Measurements from ENCODE around the gene NPNT.

NPNT gene

GRCh38 chr4:105976915-105977314 lies 81.6 kb downstream of the NPNT start:
- H3K9ac ChIP-seq (ENCODE audit: low read length), result no peak overlapping the region
- H3K27ac ChIP-seq (ENCODE audit: low read length), result no peak overlapping the region
- peaks cover 16% of the 10 kb centered on the region for H3K4me1 ChIP-seq (ENCODE audit: control insufficient read depth, low read depth, low read length)
- no peak overlapping the region for H3K4me3 ChIP-seq (ENCODE audit: low read length)
- no peaks in the 10 kb centered on the region for H3K9me3 ChIP-seq (ENCODE audit: control insufficient read depth, low read depth, low read length)
- H3K36me3 ChIP-seq (ENCODE audit: control insufficient read depth, low read depth, low read length), result no peaks in the 10 kb centered on the region
- H3K27me3 ChIP-seq (ENCODE audit: control insufficient read depth, insufficient read depth, low read length), result no peaks in the 10 kb centered on the region

- H3K9me3 ChIP-seq (ENCODE audit: control insufficient read depth, low read depth, low read length), result no peaks in the 10 kb centered on the region
- H3K4me3 ChIP-seq (ENCODE audit: low read length), result no peak overlapping the region
- H3K4me1 ChIP-seq (ENCODE audit: control insufficient read depth, low read depth, low read length), result peaks cover 2% of the 10 kb centered on the region
- H3K36me3 ChIP-seq (ENCODE audit: control insufficient read depth, low read depth, low read length), result no peaks in the 10 kb centered on the region
- H3K27ac ChIP-seq (ENCODE audit: low read length), result no peak overlapping the region
- H3K9ac ChIP-seq (ENCODE audit: low read length), result no peak overlapping the region
- no peaks in the 10 kb centered on the region for H3K27me3 ChIP-seq (ENCODE audit: control insufficient read depth, insufficient read depth, low read length)
These were observed 83.5 kb downstream of the NPNT start for GRCh38 chr4:105978684-105979296.

GRCh38 chr4:105979506-105979905 lies 84.2 kb downstream of the NPNT start:
- Histone ChIP-seq H3K9ac (ENCODE audit: low read length) (no peak overlapping the region), H3K9me3 (ENCODE audit: control insufficient read depth, low read depth, low read length) (no peaks in the 10 kb centered on the region), H3K27ac (ENCODE audit: low read length) (no peak overlapping the region), H3K4me3 (ENCODE audit: low read length) (no peak overlapping the region), H3K36me3 (ENCODE audit: control insufficient read depth, low read depth, low read length) (no peaks in the 10 kb centered on the region), H3K4me1 (ENCODE audit: control insufficient read depth, low read depth, low read length) (no peaks in the 10 kb centered on the region), H3K27me3 (ENCODE audit: control insufficient read depth, insufficient read depth, low read length) (no peaks in the 10 kb centered on the region)

DNA sequence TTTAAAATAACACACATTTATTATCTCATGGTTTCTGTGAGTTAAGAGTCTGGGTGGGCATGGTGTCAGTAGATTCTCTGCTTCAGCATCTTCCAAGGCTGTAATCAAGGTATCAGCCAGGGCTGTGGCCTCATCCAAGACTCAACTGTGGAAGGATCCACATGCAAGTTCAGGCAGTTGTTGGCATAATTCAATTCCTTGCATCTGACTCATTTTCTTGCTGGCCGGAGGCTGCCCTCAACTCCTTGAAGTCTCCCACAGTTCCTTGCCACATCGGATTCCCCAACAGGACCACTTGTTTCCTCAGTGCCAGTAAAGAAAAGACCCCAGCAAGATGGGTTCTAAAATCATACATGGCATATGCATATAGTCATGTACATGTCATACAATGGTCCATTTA lies 93.4 kb downstream of the NPNT start:
- H3K9ac ChIP-seq (ENCODE audit: low read length), result no peak overlapping the region
- H3K27me3 ChIP-seq (ENCODE audit: control insufficient read depth, insufficient read depth, low read length), result no peaks in the 10 kb centered on the region
- no peak overlapping the region for H3K4me3 ChIP-seq (ENCODE audit: low read length)
- H3K4me1 ChIP-seq (ENCODE audit: control insufficient read depth, low read depth, low read length), result no peaks in the 10 kb centered on the region
- H3K36me3 ChIP-seq (ENCODE audit: control insufficient read depth, low read depth, low read length), result no peaks in the 10 kb centered on the region
- H3K27ac ChIP-seq (ENCODE audit: low read length), result no peak overlapping the region
- H3K9me3 ChIP-seq (ENCODE audit: control insufficient read depth, low read depth, low read length), result no peaks in the 10 kb centered on the region

DNA sequence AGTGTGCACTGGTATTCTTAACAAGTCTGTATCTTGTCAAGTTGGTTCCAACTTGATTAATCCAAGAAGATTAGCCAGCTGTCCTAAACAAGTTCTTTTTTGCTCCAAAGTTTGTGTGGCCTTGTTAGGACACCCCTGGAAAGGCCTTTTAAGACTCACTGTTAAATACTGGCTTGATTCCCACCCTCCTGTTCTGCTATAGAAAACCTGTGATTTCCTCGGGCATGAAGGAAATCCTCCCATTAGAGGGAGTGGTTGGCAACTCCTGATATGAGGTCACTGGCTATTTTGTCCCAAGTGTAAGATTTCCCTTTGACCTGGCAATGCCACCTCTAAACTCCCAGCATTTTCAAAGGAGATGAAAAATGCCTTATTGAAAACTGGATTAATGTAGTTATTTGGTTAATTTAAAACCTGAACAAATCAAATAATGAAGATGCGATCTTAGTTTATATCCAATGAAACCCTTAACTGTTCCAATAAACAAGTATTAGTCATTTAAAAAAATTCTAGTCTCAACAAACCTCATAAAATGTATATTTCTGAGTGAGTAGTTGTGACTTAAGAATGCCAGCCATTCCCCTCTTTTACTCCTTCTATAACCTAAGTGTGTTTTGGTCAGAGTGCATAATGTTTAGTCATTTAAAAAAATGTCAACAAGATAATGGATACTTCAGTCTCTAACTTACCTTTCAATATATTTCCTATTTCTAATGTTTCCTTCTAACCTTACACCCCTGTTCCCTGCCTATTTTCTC lies 94.4 kb downstream of the NPNT start:
- Histone ChIP-seq H3K9me3 (ENCODE audit: control insufficient read depth, low read depth, low read length) (no peaks in the 10 kb centered on the region), H3K27me3 (ENCODE audit: control insufficient read depth, insufficient read depth, low read length) (no peaks in the 10 kb centered on the region), H3K36me3 (ENCODE audit: control insufficient read depth, low read depth, low read length) (no peaks in the 10 kb centered on the region), H3K9ac (ENCODE audit: low read length) (no peak overlapping the region), H3K27ac (ENCODE audit: low read length) (no peak overlapping the region), H3K4me1 (ENCODE audit: control insufficient read depth, low read depth, low read length) (no peaks in the 10 kb centered on the region), H3K4me3 (ENCODE audit: low read length) (no peak overlapping the region)

DNA sequence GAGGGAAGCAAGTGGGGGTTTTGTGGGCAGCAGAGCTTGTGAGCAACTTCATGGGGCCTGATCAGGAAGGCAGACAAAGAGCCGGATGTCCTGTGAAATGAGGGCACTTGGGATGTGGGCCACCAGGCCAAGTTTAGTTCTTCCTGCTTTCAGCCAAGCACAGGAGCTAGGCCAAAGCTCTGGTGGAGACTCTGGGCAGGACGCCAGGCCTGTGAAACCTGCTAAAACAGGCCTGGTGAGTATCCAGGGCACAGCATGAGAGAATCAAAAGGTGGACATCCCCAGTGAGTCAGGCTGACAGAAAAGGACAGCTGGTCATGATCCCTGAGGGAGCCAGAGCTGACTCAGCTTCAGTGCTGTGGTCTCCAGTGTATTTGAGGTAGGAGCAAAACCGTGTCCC lies 95.7 kb downstream of the NPNT start:
- no peaks in the 10 kb centered on the region for H3K9me3 ChIP-seq (ENCODE audit: control insufficient read depth, low read depth, low read length)
- no peak overlapping the region for H3K27ac ChIP-seq (ENCODE audit: low read length)

GRCh38 chr4:105991726-105992125 lies 96.5 kb downstream of the NPNT start:
- H3K27ac ChIP-seq (ENCODE audit: low read length), result no peak overlapping the region
- no peaks in the 10 kb centered on the region for H3K36me3 ChIP-seq (ENCODE audit: control insufficient read depth, low read depth, low read length)
- no peaks in the 10 kb centered on the region for H3K27me3 ChIP-seq (ENCODE audit: control insufficient read depth, insufficient read depth, low read length)
- H3K9me3 ChIP-seq (ENCODE audit: control insufficient read depth, low read depth, low read length), result no peaks in the 10 kb centered on the region
- H3K4me3 ChIP-seq (ENCODE audit: low read length), result no peak overlapping the region
- no peaks in the 10 kb centered on the region for H3K4me1 ChIP-seq (ENCODE audit: control insufficient read depth, low read depth, low read length)
- H3K9ac ChIP-seq (ENCODE audit: low read length), result no peak overlapping the region

More for the DNA sequence above, 95.7 kb downstream of the NPNT start:
- H3K4me1 ChIP-seq (ENCODE audit: control insufficient read depth, low read depth, low read length), result no peaks in the 10 kb centered on the region
- no peaks in the 10 kb centered on the region for H3K27me3 ChIP-seq (ENCODE audit: control insufficient read depth, insufficient read depth, low read length)
- H3K4me3 ChIP-seq (ENCODE audit: low read length), result no peak overlapping the region
- H3K36me3 ChIP-seq (ENCODE audit: control insufficient read depth, low read depth, low read length), result no peaks in the 10 kb centered on the region
- H3K9ac ChIP-seq (ENCODE audit: low read length), result no peak overlapping the region

GRCh38 chr4:105992641-105993305 lies 97.5 kb downstream of the NPNT start:
- Histone ChIP-seq H3K36me3 (ENCODE audit: control insufficient read depth, low read depth, low read length) (no peaks in the 10 kb centered on the region), H3K27ac (ENCODE audit: low read length) (no peak overlapping the region), H3K4me1 (ENCODE audit: control insufficient read depth, low read depth, low read length) (no peaks in the 10 kb centered on the region), H3K27me3 (ENCODE audit: control insufficient read depth, insufficient read depth, low read length) (no peaks in the 10 kb centered on the region), H3K4me3 (ENCODE audit: low read length) (no peak overlapping the region), H3K9me3 (ENCODE audit: control insufficient read depth, low read depth, low read length) (no peaks in the 10 kb centered on the region), H3K9ac (ENCODE audit: low read length) (no peak overlapping the region)

GRCh38 chr4:105994061-105994460 lies 98.8 kb downstream of the NPNT start:
- Histone ChIP-seq H3K9me3 (ENCODE audit: control insufficient read depth, low read depth, low read length) (no peaks in the 10 kb centered on the region), H3K36me3 (ENCODE audit: control insufficient read depth, low read depth, low read length) (no peaks in the 10 kb centered on the region), H3K4me1 (ENCODE audit: control insufficient read depth, low read depth, low read length) (peaks cover 10% of the 10 kb centered on the region), H3K4me3 (ENCODE audit: low read length) (no peak overlapping the region), H3K27ac (ENCODE audit: low read length) (no peak overlapping the region), H3K27me3 (ENCODE audit: control insufficient read depth, insufficient read depth, low read length) (no peaks in the 10 kb centered on the region), H3K9ac (ENCODE audit: low read length) (no peak overlapping the region)

DNA sequence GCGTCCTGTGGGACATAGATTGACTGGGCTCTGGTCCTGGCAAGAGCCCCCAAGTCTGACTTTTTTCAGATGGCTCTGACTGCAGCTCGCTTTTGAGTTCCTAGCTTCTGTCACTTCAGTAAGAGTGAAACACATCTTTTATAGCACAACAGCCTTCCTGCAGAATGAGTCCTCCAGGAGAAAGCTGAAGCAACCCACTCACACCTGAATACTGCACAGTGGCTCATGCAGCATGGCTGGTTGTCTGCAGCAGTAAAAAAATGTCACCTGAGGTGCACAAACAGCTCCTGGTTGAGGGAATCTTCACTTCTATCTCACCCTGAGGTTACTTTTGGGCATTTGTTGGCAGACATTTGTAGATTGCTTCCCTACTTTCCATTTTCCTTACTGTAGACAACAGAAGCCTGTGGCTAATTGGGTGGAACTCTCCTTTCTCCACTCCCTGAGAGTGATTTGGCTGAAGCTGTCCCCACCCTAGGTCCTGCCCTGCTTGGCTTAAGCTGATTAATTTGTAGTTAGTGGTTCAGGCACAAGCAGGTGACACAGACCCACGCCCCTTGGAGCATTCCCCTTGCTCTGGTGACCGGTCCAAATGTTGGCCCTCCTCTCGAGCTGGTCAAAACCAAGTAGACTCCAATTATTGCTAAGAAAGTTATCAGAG lies 99.7 kb downstream of the NPNT start:
- Histone ChIP-seq H3K27me3 (ENCODE audit: control insufficient read depth, insufficient read depth, low read length) (no peaks in the 10 kb centered on the region), H3K9me3 (ENCODE audit: control insufficient read depth, low read depth, low read length) (no peaks in the 10 kb centered on the region), H3K36me3 (ENCODE audit: control insufficient read depth, low read depth, low read length) (no peaks in the 10 kb centered on the region), H3K4me3 (ENCODE audit: low read length) (no peak overlapping the region), H3K4me1 (ENCODE audit: control insufficient read depth, low read depth, low read length) (peaks cover 16% of the 10 kb centered on the region), H3K9ac (ENCODE audit: low read length) (no peak overlapping the region), H3K27ac (ENCODE audit: low read length) (no peak overlapping the region)

DNA sequence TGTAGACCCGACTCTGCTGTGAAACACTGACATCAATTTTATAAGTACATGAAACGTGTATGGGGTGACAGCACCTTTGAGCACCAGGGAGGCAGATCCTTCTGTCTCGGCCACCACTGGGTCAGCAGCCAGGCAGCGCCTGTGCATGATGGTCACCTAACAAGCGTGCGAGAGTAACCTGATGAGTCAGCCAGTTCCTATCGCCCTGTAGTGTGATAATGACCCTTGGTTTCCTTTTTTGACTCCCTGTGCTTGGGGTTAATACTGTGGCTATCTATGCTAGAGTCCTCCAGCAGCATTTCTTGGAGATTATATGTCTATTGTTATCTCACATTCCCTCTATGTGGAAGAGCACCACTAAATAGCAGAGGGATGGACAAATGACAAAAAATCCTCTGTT lies 101.6 kb downstream of the NPNT start:
- Histone ChIP-seq H3K27me3 (ENCODE audit: control insufficient read depth, insufficient read depth, low read length) (no peaks in the 10 kb centered on the region), H3K4me1 (ENCODE audit: control insufficient read depth, low read depth, low read length) (peaks cover 16% of the 10 kb centered on the region), H3K36me3 (ENCODE audit: control insufficient read depth, low read depth, low read length) (no peaks in the 10 kb centered on the region), H3K9ac (ENCODE audit: low read length) (no peak overlapping the region), H3K4me3 (ENCODE audit: low read length) (no peak overlapping the region), H3K9me3 (ENCODE audit: control insufficient read depth, low read depth, low read length) (no peaks in the 10 kb centered on the region), H3K27ac (ENCODE audit: low read length) (no peak overlapping the region)

Data from iPS-18a (cell line).